OCI-LY7 (cell line): ENCODE measurements around the gene ZNF844. TPM values are rescaled to one million over a fixed set of nuclear protein-coding genes. Genes with fewer than 3 reads are reported as not detected.

Experiments
- BruUV-seq: library from RNA; stranded (reverse); fragments of 400-500 nt; replicated peaks from 2 replicates; lab custom pipeline; 2021; lab: Mats Ljungman, UMichigan
- CTCF ChIA-PET: fragments of 300-600 bp; sonication (Branson Sonifier 250); formaldehyde crosslinking; loops from one replicate; lab custom pipeline; 2022; ENCODE audit warnings: antibody characterized with exemption; ENCODE audit not compliant: unreplicated experiment; lab: Charles Lee
- POLR2A ChIA-PET: fragments of 300-600 bp; sonication (Branson Sonifier 250); formaldehyde crosslinking; loops from one replicate; lab custom pipeline; 2022; ENCODE audit warnings: antibody characterized with exemption; lab: Charles Lee
- DNase-seq: peaks from one replicate; pipeline ENCODE4 v3.0.0-alpha.2; 2015; ENCODE audit warnings: low spot score
- H2AFZ ChIP-seq: fragments of 200-600 bp; sonication (generic), shearing (Covaris generic); 2 replicates; pipeline ENCODE4 v1.6.1; 2014; ENCODE audit warnings: mild to moderate bottlenecking, antibody characterized with exemption, low read length, moderate library complexity
- H3K27ac ChIP-seq: fragments of 200-600 bp; sonication (generic); 2 replicates; pipeline ENCODE4 v1.5.1; 2014; ENCODE audit warnings: mixed run types, low read depth, mild to moderate bottlenecking, moderate library complexity, low read length, inconsistent platforms; ENCODE audit not compliant: poor library complexity, severe bottlenecking
- H3K36me3 ChIP-seq: fragments of 200-600 bp; sonication (generic); 2 replicates; pipeline ENCODE4 v1.6.1; 2014; ENCODE audit warnings: mild to moderate bottlenecking, antibody characterized with exemption, low read length, moderate library complexity, mixed read lengths; ENCODE audit not compliant: insufficient read depth
- H3K4me1 ChIP-seq: fragments of 200-600 bp; sonication (generic); 2 replicates; pipeline ENCODE4 v1.5.1; 2014; ENCODE audit warnings: mild to moderate bottlenecking, low read length; ENCODE audit not compliant: insufficient read depth, poor library complexity, severe bottlenecking
- H3K4me2 ChIP-seq: fragments of 200-600 bp; sonication (generic); 2 replicates; pipeline ENCODE4 v1.6.1; 2014; ENCODE audit warnings: mild to moderate bottlenecking, low read length
- H3K4me3 ChIP-seq: fragments of 200-600 bp; sonication (generic); 2 replicates; pipeline ENCODE4 v1.5.1; 2014; ENCODE audit warnings: mild to moderate bottlenecking, low read depth, low read length; ENCODE audit not compliant: poor library complexity, severe bottlenecking
- H3K79me2 ChIP-seq: fragments of 200-600 bp; sonication (generic); 2 replicates; pipeline ENCODE4 v1.6.1; 2016; ENCODE audit warnings: low read depth, mild to moderate bottlenecking, low read length, moderate library complexity, mixed read lengths; ENCODE audit not compliant: insufficient read depth
- H3K9me2 ChIP-seq: fragments of 200-600 bp; sonication (generic); 2 replicates; pipeline ENCODE4 v1.6.1; 2016; ENCODE audit warnings: mild to moderate bottlenecking, low read length, mixed read lengths; ENCODE audit not compliant: insufficient read depth
- H3K9me3 ChIP-seq: fragments of 200-600 bp; sonication (generic); 2 replicates; pipeline ENCODE4 v1.6.1; 2014; ENCODE audit warnings: mild to moderate bottlenecking, mixed run types, low read length, mixed read lengths
- H4K20me1 ChIP-seq: fragments of 200-600 bp; sonication (generic); 2 replicates; pipeline ENCODE4 v1.6.1; 2014; ENCODE audit warnings: mild to moderate bottlenecking, antibody characterized with exemption, low read length, moderate library complexity, mixed read lengths; ENCODE audit not compliant: insufficient read depth
- CTCF ChIP-seq: fragments of 200-600 bp; sonication (generic); conservative IDR thresholded peaks from 2 replicates; pipeline ENCODE4 v1.5.1; 2014; ENCODE audit warnings: mild to moderate bottlenecking, antibody characterized with exemption, low read length, moderate library complexity, mixed read lengths
- EZH2phosphoT487 ChIP-seq: fragments of 200-600 bp; sonication (generic); IDR thresholded peaks from 2 replicates; pipeline ENCODE4 v1.6.1; 2018; ENCODE audit warnings: low read depth, borderline replicate concordance, mild to moderate bottlenecking, mixed run types, antibody characterized with exemption, low read length, moderate library complexity, mixed read lengths
- intact Hi-C: fragments of 100-400 bp; cut with micrococcal nuclease; formaldehyde crosslinking; loops from one replicate; pipeline ENCODE4 v1.10.0; 2022; ENCODE audit not compliant: unreplicated experiment
- total RNA-seq, 2 experiments: library from RNA; depleted of rRNA in 1 of 2; stranded (reverse); fragments of >200 nt in 1 of 2; shearing (Covaris generic) in 1 of 2; gene quantifications; 2 replicates each; pipeline ENCODE4 v1.2.3, GENCODE V29; 2014 to 2022

Gene ZNF844
- total RNA-seq, 2 experiments from 2014 or later = 6.7 to 9.3 TPM

- ChIA-PET CTCF (no interaction called here), POLR2A (no interaction called here)
- DNase-seq = no peak
- H4K20me1 ChIP-seq = no peaks in the 10 kb centered on the region
- no peak overlapping the region; the same call in 1 of the 2 replicates for H3K4me2 ChIP-seq
- H3K36me3 ChIP-seq = no peaks in the 10 kb centered on the region
- H3K79me2 ChIP-seq = no peaks in the 10 kb centered on the region
- no peaks in the 10 kb centered on the region for H3K9me3 ChIP-seq
- H2AFZ ChIP-seq = no peak overlapping the region
- TF ChIP-seq CTCF (no peak), EZH2phosphoT487 (no peak)
- H3K4me3 ChIP-seq = no peak overlapping the region
- no peaks in the 10 kb centered on the region for H3K9me2 ChIP-seq
- intact Hi-C loops = loop anchor here (10.0 kb wide), 1 partner anchor 253 kb away; no protein-coding TSS in a partner anchor
- no TSS peak for BruUV-seq
- no peaks in the 10 kb centered on the region for H3K4me1 ChIP-seq
- H3K27ac ChIP-seq = no peak overlapping the region
These were observed 27.7 kb downstream of the ZNF844 start for GRCh38 chr19:12092065-12092867.

DNA sequence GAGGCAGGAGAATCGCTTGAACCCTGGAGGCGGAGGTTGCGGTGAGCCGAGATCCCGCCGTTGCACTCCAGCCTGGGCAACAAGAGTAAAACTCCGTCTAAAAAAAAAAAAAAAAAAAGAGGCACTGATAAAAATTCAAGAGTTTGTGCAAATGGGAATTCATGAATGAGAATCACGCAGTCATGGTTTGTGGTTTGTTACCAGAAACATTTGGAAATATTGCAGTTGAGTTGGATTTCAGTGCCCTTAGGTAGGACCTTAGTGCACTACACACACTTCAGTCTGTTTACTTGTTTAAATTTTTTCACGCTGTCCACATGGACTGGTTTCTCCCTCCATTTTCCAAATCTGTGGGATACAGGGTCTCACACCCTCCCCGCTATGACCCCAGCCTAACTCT, 28.4 kb downstream of the ZNF844 start:
- intact Hi-C loops = loop anchor here (10.0 kb wide), 1 partner anchor 252 kb away; no protein-coding TSS in a partner anchor
- CTCF ChIA-PET = no interaction called here
- H3K27ac ChIP-seq = no peak overlapping the region
- H3K4me1 ChIP-seq = no peaks in the 10 kb centered on the region
- no peaks in the 10 kb centered on the region for H3K36me3 ChIP-seq
- BruUV-seq = no TSS peak
- H3K4me2 ChIP-seq = no peak overlapping the region
- H3K79me2 ChIP-seq = no peaks in the 10 kb centered on the region
- H3K4me3 ChIP-seq = no peak overlapping the region
- no peaks in the 10 kb centered on the region for H4K20me1 ChIP-seq
- TF ChIP-seq CTCF = no peak
- no peak for TF ChIP-seq EZH2phosphoT487
- H3K9me2 ChIP-seq = no peaks in the 10 kb centered on the region
- POLR2A ChIA-PET = no interaction called here
- DNase-seq = no peak
- H2AFZ ChIP-seq = no peak overlapping the region
- no peaks in the 10 kb centered on the region for H3K9me3 ChIP-seq

DNA sequence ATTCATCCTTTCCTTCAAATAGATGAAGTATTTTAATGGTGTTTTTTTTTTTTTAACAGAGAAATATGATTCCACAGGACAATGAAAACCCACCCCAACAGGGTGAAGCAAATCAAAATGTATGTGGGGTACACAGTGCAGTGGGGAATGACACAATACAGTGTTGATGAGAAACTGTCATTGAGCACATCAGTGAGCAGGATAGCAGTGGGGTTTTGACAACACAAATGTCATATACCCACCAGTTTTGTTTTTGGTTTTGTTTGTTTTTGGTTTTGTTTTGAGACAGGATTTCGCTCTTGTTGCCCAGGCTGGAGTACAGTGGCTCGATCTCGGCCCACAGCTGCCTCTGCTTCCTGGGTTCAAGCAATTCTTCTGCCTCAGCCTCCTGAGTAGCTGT, 29.2 kb downstream of the ZNF844 start:
- Histone ChIP-seq H2AFZ (no peak overlapping the region), H3K9me2 (no peaks in the 10 kb centered on the region), H3K4me1 (no peaks in the 10 kb centered on the region), H3K4me3 (no peak overlapping the region), H3K36me3 (no peaks in the 10 kb centered on the region), H3K9me3 (no peaks in the 10 kb centered on the region), H3K79me2 (no peaks in the 10 kb centered on the region), H3K27ac (no peak overlapping the region), H4K20me1 (no peaks in the 10 kb centered on the region), H3K4me2 (no peak overlapping the region)
- intact Hi-C loops = loop anchor here (10.0 kb wide), 1 partner anchor 251 kb away; no protein-coding TSS in a partner anchor
- CTCF ChIA-PET = no interaction called here
- BruUV-seq = no TSS peak
- TF ChIP-seq CTCF (no peak), EZH2phosphoT487 (no peak)
- DNase-seq = no peak
- POLR2A ChIA-PET = no interaction called here
